A549 (cell line): ENCODE results near the gene SLC35C1. TPM values are rescaled to one million over a fixed set of nuclear protein-coding genes. Genes with fewer than 3 reads are reported as not detected.

Experiments used
- ATAC-seq, 2 experiments: fragments of 200-7000 bp in 1 of 2; fragments of >200 bp in 1 of 2; cut with Nextera tagmentation in 1 of 2; cut with Tn5 transposase in 1 of 2; 3 replicates each; pipeline versions ENCODE4 v1.8.0 to v1.9.1; 2018 to 2020; ENCODE audit warnings: mild to moderate bottlenecking in 1 of 2, moderate library complexity in 1 of 2
- CTCF ChIA-PET: fragments of 300-600 bp; sonication (Branson Sonifier 250); formaldehyde crosslinking; extraction: SDS; loops from one replicate; lab custom pipeline; 2021; ENCODE audit warnings: antibody characterized with exemption, inconsistent platforms; lab: Yijun Ruan, JAX
- POLR2A ChIA-PET: fragments of 350-600 bp; formaldehyde crosslinking; extraction: SDS; loops from one replicate; lab custom pipeline; 2021; ENCODE audit warnings: antibody characterized with exemption, inconsistent platforms; lab: Yijun Ruan, JAX
- DNase-seq, 2 experiments: peaks; one replicate each; pipeline versions ENCODE4 v3.0.0 to v3.0.0-alpha.2; 2011 to 2016; ENCODE audit warnings: low read depth in 1 of 2, low spot score in 1 of 2
- FAIRE-seq: peaks from 2 replicates; lab custom pipeline; 2011; peaks lifted over from hg19 to GRCh38; lab: Jason Lieb, UNC
- H3K27ac ChIP-seq, 2 experiments: fragments of >200 bp; sonication (Bioruptor Twin); formaldehyde crosslinking; 3 replicates each; pipeline ENCODE4 v1.5.1; 2016 to 2017
- H3K4me1 ChIP-seq: fragments of >200 bp; sonication (Bioruptor Twin); formaldehyde crosslinking; 3 replicates; pipeline ENCODE4 v1.6.1; 2016
- H3K4me2 ChIP-seq: fragments of >200 bp; sonication (Bioruptor Twin); formaldehyde crosslinking; 3 replicates; pipeline ENCODE4 v1.6.1; 2016
- H3K4me3 ChIP-seq: fragments of >200 bp; sonication (Bioruptor Twin); formaldehyde crosslinking; 3 replicates; pipeline ENCODE4 v1.5.1; 2016
- H3K9me3 ChIP-seq: fragments of >200 bp; sonication (Bioruptor Twin); formaldehyde crosslinking; 3 replicates; pipeline ENCODE4 v1.6.1; 2016
- CBX2 ChIP-seq: fragments of 200-600 bp; sonication (generic); IDR thresholded peaks from 2 replicates; pipeline ENCODE4 v1.6.1; 2016; ENCODE audit warnings: low read depth, mild to moderate bottlenecking, borderline replicate concordance
- CBX8 ChIP-seq: fragments of 200-600 bp; sonication (generic); IDR thresholded peaks from 2 replicates; pipeline ENCODE4 v1.6.1; 2016
- CHD4 ChIP-seq: fragments of 200-600 bp; sonication (generic); IDR thresholded peaks from 2 replicates; pipeline ENCODE4 v1.6.1; 2016; ENCODE audit warnings: antibody characterized with exemption, mild to moderate bottlenecking, borderline replicate concordance
- EHMT2 ChIP-seq: fragments of 200-600 bp; sonication (generic); IDR thresholded peaks from 2 replicates; pipeline ENCODE4 v1.6.1; 2016; ENCODE audit warnings: antibody characterized with exemption, low read depth, mild to moderate bottlenecking, moderate library complexity
- FOSB ChIP-seq: fragments of 250-450 bp; sonication (Bioruptor Pico); IDR thresholded peaks from 2 replicates; pipeline ENCODE4 v1.5.0; 2020; ENCODE audit warnings: mild to moderate bottlenecking, moderate library complexity
- FOXS1 ChIP-seq: fragments of 250-450 bp; sonication (Bioruptor Pico); IDR thresholded peaks from 2 replicates; pipeline ENCODE4 v1.5.0; 2020; ENCODE audit warnings: mild to moderate bottlenecking, moderate library complexity
- HDAC2 ChIP-seq: fragments of 200-600 bp; sonication (generic); IDR thresholded peaks from 2 replicates; pipeline ENCODE4 v1.6.1; 2016
- HEYL ChIP-seq: fragments of 250-450 bp; sonication (Bioruptor Pico); IDR thresholded peaks from 2 replicates; pipeline ENCODE4 v1.8.0; 2021; ENCODE audit warnings: mild to moderate bottlenecking, moderate library complexity
- HOXB5 ChIP-seq: fragments of 250-450 bp; sonication (Bioruptor Pico); IDR thresholded peaks from 2 replicates; pipeline ENCODE4 v1.5.0; 2020; ENCODE audit warnings: mild to moderate bottlenecking, moderate library complexity
- JUNB ChIP-seq: fragments of >200 bp; sonication (Bioruptor Twin); formaldehyde crosslinking; IDR thresholded peaks from 2 replicates; pipeline ENCODE4 v1.6.1; 2016
- KDM1A ChIP-seq: fragments of 200-600 bp; sonication (generic); IDR thresholded peaks from 2 replicates; pipeline ENCODE4 v1.6.1; 2016; ENCODE audit warnings: low read depth, mild to moderate bottlenecking
- NPAS2 ChIP-seq: fragments of 250-450 bp; sonication (Bioruptor Pico); IDR thresholded peaks from 2 replicates; pipeline ENCODE4 v1.8.0; 2022; ENCODE audit warnings: mild to moderate bottlenecking, moderate library complexity, borderline replicate concordance
- PHF8 ChIP-seq: fragments of 200-600 bp; sonication (generic); IDR thresholded peaks from 2 replicates; pipeline ENCODE4 v1.6.1; 2016; ENCODE audit warnings: low read depth, mild to moderate bottlenecking, antibody characterized with exemption, moderate library complexity, borderline replicate concordance
- POLR2AphosphoS2 ChIP-seq: conservative IDR thresholded peaks from 2 replicates; pipeline ENCODE4 v1.6.1; 2012; ENCODE audit warnings: low read length, improper control_type of control experiment, inconsistent platforms
- RAD21 ChIP-seq, 2 experiments: fragments of >200 bp in 1 of 2; sonication (Bioruptor Twin) in 1 of 2; formaldehyde crosslinking in 1 of 2; IDR thresholded peaks in 1 of 2; conservative IDR thresholded peaks in 1 of 2; 2 replicates in 1 of 2; 3 replicates in 1 of 2; pipeline ENCODE4 v1.6.1; 2012 to 2018; ENCODE audit warnings: inconsistent platforms in 1 of 2
- RFX5 ChIP-seq: fragments of 450-650 bp; IDR thresholded peaks from 2 replicates; pipeline ENCODE4 v1.7.1; 2014; ENCODE audit warnings: antibody characterized with exemption, mild to moderate bottlenecking, moderate library complexity
- TFCP2L1 ChIP-seq: fragments of 250-450 bp; sonication (Bioruptor Pico); IDR thresholded peaks from 2 replicates; pipeline ENCODE4 v1.5.0; 2021; ENCODE audit warnings: mild to moderate bottlenecking
- TP53 ChIP-seq: fragments of 250-450 bp; sonication (Bioruptor Pico); IDR thresholded peaks from 2 replicates; pipeline ENCODE4 v1.5.0; 2021; ENCODE audit warnings: mild to moderate bottlenecking, moderate library complexity
- ZC3H11A ChIP-seq: fragments of 450-650 bp; IDR thresholded peaks from 2 replicates; pipeline ENCODE4 v1.6.1; 2014; ENCODE audit warnings: antibody characterized with exemption, mild to moderate bottlenecking
- WGBS: methylation state at CpG from one replicate; pipeline ENCODE4 v1.1.6; 2017; ENCODE audit errors: missing lambda C conversion rate; 5-methylcytosine and 5-hydroxymethylcytosine counted together
- polyA plus RNA-seq, 4 experiments: library from polyadenylated mRNA; depleted of rRNA in 3 of 4; stranded (reverse); fragments of >200 nt; fragmentation: RNase III in 1 of 4; extraction: RNeasy Plus Mini Kit Qiagen cat#74134 plus additional on column Dnase treatment in 1 of 4; gene quantifications; 2 replicates in 3 of 4; 3 replicates in 1 of 4; pipeline ENCODE4 v1.2.3, GENCODE V29; 2011 to 2017
- TF ChIP-seq, protein P1 (sequence below): fragments of >200 bp; sonication (Bioruptor Twin); formaldehyde crosslinking; IDR thresholded peaks from 3 replicates; pipeline ENCODE4 v1.5.1; 2016
- TF ChIP-seq, protein P2 (sequence below): fragments of 250-450 bp; sonication (Bioruptor Pico); IDR thresholded peaks from 2 replicates; pipeline ENCODE4 v1.5.0; 2021; ENCODE audit warnings: mild to moderate bottlenecking, moderate library complexity, borderline replicate concordance
- TF ChIP-seq, protein P3 (sequence below): fragments of 150-350 bp; IDR thresholded peaks from 2 replicates; pipeline ENCODE4 v1.6.1; 2014; ENCODE audit warnings: low read depth, mild to moderate bottlenecking, low read length
- TF ChIP-seq, protein P4 (sequence below): fragments of 200-600 bp; sonication (generic); IDR thresholded peaks from 2 replicates; pipeline ENCODE4 v1.6.1; 2016; ENCODE audit warnings: antibody characterized with exemption, mild to moderate bottlenecking, moderate library complexity
- TF ChIP-seq, protein P5 (sequence below): fragments of 250-450 bp; sonication (Bioruptor Pico); IDR thresholded peaks from 2 replicates; pipeline ENCODE4 v1.5.0; 2020; ENCODE audit warnings: low read depth, mild to moderate bottlenecking, moderate library complexity

Gene SLC35C1
- polyA plus RNA-seq, 2 of the 4 experiments (the other 2 are of a cell fraction) = 3.3 to 14.0 TPM

DNA sequence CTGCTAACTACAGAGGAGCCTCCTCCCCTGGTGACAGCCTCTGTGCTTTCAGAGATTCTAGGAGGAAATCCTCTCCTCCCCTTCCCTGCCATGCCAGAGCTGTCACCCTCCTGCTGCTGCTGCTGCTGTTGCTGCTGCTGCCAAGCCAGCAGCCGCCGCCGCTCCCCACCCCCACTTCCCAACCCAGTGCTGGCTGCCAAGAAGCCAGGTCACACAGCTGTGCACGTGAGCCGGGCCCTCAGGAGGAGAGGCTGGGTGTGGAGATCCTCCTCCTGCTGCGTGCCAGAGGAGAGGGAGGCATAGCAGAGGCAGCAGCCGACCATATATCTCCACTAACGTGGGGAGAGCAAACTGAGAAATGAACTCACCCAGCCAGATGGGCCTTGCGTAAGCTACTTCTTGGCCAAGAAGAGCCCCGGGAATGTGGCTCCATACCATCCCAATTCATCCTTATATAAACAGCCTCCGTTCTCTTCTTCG, 54.8 kb downstream of the SLC35C1 start:
- WGBS = 88% methylated on average over 10 of the region's 12 CpGs
- no peaks in the 10 kb centered on the region for H3K4me1 ChIP-seq
- no peak overlapping the region for H3K27ac ChIP-seq
- CTCF ChIA-PET = interaction anchor here (0.6 to 10.0 kb wide), 7 partner anchors 13 to 1392 kb away, joined by 3 to 67 read pairs (median 5); no protein-coding TSS in a partner anchor
- POLR2A ChIA-PET = no interaction called here
- ATAC-seq = no peak
- TF ChIP-seq TFCP2L1 (CRISPR knock-in tag) = no peak
- TF ChIP-seq RFX5 = no peak
- TF ChIP-seq FOSB (CRISPR knock-in tag) = no peak
- no peak for TF ChIP-seq NPAS2 (CRISPR knock-in tag)
- TF ChIP-seq, protein P1, sequence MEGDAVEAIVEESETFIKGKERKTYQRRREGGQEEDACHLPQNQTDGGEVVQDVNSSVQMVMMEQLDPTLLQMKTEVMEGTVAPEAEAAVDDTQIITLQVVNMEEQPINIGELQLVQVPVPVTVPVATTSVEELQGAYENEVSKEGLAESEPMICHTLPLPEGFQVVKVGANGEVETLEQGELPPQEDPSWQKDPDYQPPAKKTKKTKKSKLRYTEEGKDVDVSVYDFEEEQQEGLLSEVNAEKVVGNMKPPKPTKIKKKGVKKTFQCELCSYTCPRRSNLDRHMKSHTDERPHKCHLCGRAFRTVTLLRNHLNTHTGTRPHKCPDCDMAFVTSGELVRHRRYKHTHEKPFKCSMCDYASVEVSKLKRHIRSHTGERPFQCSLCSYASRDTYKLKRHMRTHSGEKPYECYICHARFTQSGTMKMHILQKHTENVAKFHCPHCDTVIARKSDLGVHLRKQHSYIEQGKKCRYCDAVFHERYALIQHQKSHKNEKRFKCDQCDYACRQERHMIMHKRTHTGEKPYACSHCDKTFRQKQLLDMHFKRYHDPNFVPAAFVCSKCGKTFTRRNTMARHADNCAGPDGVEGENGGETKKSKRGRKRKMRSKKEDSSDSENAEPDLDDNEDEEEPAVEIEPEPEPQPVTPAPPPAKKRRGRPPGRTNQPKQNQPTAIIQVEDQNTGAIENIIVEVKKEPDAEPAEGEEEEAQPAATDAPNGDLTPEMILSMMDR = no peak
- TF ChIP-seq, protein P2, sequence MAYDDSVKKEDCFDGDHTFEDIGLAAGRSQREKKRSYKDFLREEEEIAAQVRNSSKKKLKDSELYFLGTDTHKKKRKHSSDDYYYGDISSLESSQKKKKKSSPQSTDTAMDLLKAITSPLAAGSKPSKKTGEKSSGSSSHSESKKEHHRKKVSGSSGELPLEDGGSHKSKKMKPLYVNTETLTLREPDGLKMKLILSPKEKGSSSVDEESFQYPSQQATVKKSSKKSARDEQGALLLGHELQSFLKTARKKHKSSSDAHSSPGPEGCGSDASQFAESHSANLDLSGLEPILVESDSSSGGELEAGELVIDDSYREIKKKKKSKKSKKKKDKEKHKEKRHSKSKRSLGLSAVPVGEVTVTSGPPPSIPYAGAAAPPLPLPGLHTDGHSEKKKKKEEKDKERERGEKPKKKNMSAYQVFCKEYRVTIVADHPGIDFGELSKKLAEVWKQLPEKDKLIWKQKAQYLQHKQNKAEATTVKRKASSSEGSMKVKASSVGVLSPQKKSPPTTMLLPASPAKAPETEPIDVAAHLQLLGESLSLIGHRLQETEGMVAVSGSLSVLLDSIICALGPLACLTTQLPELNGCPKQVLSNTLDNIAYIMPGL (CRISPR knock-in tag) = no peak
- no peak for TF ChIP-seq FOXS1 (CRISPR knock-in tag)
- no peak for TF ChIP-seq EHMT2
- TF ChIP-seq POLR2AphosphoS2 = no peak
- TF ChIP-seq, protein P3, sequence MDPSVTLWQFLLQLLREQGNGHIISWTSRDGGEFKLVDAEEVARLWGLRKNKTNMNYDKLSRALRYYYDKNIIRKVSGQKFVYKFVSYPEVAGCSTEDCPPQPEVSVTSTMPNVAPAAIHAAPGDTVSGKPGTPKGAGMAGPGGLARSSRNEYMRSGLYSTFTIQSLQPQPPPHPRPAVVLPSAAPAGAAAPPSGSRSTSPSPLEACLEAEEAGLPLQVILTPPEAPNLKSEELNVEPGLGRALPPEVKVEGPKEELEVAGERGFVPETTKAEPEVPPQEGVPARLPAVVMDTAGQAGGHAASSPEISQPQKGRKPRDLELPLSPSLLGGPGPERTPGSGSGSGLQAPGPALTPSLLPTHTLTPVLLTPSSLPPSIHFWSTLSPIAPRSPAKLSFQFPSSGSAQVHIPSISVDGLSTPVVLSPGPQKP = no peak
- TF ChIP-seq ZC3H11A = no peak
- TF ChIP-seq HOXB5 (CRISPR knock-in tag) = no peak
- TF ChIP-seq HEYL (CRISPR knock-in tag) = no peak
- no peak for TF ChIP-seq CHD4
- no peak for TF ChIP-seq TP53 (CRISPR knock-in tag)
- TF ChIP-seq PHF8 = no peak
- TF ChIP-seq CBX2 = no peak
- no peak for TF ChIP-seq JUNB
- no peak for FAIRE-seq
- DNase-seq = no peak
- no peak overlapping the region for H3K4me2 ChIP-seq
- no peaks in the 10 kb centered on the region for H3K9me3 ChIP-seq
- no peak overlapping the region for H3K4me3 ChIP-seq

DNA sequence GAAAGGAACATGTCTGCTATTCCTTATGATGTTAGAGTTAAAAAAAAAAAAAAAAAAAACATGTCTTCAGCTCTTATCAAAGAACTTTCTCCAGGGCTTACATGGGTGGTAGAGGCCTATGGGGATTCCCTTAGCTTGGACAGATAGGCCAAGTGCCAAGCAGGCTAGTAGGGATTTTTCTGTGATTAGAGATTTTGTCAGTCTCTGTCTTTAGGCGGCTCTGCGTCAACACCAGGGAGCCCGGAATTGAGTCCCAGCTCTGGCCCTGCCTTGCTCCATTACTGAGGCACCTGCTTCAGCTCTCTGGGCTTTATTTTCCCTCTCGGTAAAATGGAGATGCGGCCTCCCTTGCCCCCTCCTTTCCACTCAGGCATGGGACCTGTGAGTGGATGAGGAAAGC, 55.4 kb downstream of the SLC35C1 start:
- Histone ChIP-seq H3K27ac (no peak overlapping the region), H3K9me3 (no peaks in the 10 kb centered on the region), H3K4me3 (no peak overlapping the region), H3K4me1 (no peaks in the 10 kb centered on the region), H3K4me2 (no peak overlapping the region)
- DNase-seq (no peak), ATAC-seq (no peak), FAIRE-seq (no peak)
- 97% methylated on average over 5 of the region's 5 CpGs for WGBS
- TF ChIP-seq RAD21 (conservative IDR thresholded peaks at IDR 0.05 in 1 of 2, IDR thresholded peaks at IDR 0.05 in 1 of 2) = no peak
- TF ChIP-seq, protein P4, sequence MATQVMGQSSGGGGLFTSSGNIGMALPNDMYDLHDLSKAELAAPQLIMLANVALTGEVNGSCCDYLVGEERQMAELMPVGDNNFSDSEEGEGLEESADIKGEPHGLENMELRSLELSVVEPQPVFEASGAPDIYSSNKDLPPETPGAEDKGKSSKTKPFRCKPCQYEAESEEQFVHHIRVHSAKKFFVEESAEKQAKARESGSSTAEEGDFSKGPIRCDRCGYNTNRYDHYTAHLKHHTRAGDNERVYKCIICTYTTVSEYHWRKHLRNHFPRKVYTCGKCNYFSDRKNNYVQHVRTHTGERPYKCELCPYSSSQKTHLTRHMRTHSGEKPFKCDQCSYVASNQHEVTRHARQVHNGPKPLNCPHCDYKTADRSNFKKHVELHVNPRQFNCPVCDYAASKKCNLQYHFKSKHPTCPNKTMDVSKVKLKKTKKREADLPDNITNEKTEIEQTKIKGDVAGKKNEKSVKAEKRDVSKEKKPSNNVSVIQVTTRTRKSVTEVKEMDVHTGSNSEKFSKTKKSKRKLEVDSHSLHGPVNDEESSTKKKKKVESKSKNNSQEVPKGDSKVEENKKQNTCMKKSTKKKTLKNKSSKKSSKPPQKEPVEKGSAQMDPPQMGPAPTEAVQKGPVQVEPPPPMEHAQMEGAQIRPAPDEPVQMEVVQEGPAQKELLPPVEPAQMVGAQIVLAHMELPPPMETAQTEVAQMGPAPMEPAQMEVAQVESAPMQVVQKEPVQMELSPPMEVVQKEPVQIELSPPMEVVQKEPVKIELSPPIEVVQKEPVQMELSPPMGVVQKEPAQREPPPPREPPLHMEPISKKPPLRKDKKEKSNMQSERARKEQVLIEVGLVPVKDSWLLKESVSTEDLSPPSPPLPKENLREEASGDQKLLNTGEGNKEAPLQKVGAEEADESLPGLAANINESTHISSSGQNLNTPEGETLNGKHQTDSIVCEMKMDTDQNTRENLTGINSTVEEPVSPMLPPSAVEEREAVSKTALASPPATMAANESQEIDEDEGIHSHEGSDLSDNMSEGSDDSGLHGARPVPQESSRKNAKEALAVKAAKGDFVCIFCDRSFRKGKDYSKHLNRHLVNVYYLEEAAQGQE = no peak
- TF ChIP-seq TFCP2L1 (CRISPR knock-in tag) = no peak
- TF ChIP-seq POLR2AphosphoS2 = no peak
- TF ChIP-seq CHD4 = no peak
- TF ChIP-seq, protein P5, sequence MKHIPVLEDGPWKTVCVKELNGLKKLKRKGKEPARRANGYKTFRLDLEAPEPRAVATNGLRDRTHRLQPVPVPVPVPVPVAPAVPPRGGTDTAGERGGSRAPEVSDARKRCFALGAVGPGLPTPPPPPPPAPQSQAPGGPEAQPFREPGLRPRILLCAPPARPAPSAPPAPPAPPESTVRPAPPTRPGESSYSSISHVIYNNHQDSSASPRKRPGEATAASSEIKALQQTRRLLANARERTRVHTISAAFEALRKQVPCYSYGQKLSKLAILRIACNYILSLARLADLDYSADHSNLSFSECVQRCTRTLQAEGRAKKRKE (CRISPR knock-in tag) = no peak
- no peak for TF ChIP-seq CBX8
- TF ChIP-seq HDAC2 = no peak
- TF ChIP-seq KDM1A = no peak
- ChIA-PET POLR2A (no interaction called here), CTCF (interaction anchor here (0.7 to 10.0 kb wide), 6 partner anchors 10 to 105 kb away, joined by 3 to 67 read pairs (median 5); no protein-coding TSS in a partner anchor)
